Measurements from ENCODE around the gene MMP24OS.
"Not testable (repeated sequence)": the region's sequence is repeated elsewhere in the genome, so short reads cannot be mapped to it uniquely, and the experiment has no call there.

MMP24OS gene

GRCh38 chr20:35277531-35278395 is at the start of gene MMP24OS:
Gene MMP24OS, minus strand, starts transcription at chr20:35278122. Its CDS starts 193 bp downstream, at chr20:35277929.
- peak; percentile 49 for DNase-seq (ENCODE audit: low read depth)

GRCh38 chr20:35327074-35327976 is 49.4 kb upstream of the MMP24OS start:
- no peak for DNase-seq (ENCODE audit: low read depth)

- no peak for DNase-seq (ENCODE audit: low read depth)
Observed at GRCh38 chr20:35326740-35327073, 48.8 kb upstream of the MMP24OS start.

- DNase-seq (ENCODE audit: low read depth): no peak
Observed at GRCh38 chr20:35326021-35326739, 48.3 kb upstream of the MMP24OS start.

GRCh38 chr20:35325401-35325800 is 47.5 kb upstream of the MMP24OS start:
- DNase-seq (ENCODE audit: low read depth): no peak

- DNase-seq (ENCODE audit: low read depth): peak; percentile 76
Observed at GRCh38 chr20:35320396-35321126, 42.6 kb upstream of the MMP24OS start.

- no peak for DNase-seq (ENCODE audit: low read depth)
Observed at GRCh38 chr20:35319871-35320197, 41.9 kb upstream of the MMP24OS start.

- no peak for DNase-seq (ENCODE audit: low read depth)
Observed at GRCh38 chr20:35319192-35319870, 41.4 kb upstream of the MMP24OS start.

GRCh38 chr20:35318502-35319157 is 40.7 kb upstream of the MMP24OS start:
- peak; percentile 74 for DNase-seq (ENCODE audit: low read depth)

- no peak for DNase-seq (ENCODE audit: low read depth)
Observed at GRCh38 chr20:35317416-35318210, 39.7 kb upstream of the MMP24OS start.

GRCh38 chr20:35316086-35316485 is 38.2 kb upstream of the MMP24OS start:
- DNase-seq (ENCODE audit: low read depth): no peak

- not testable (repeated sequence) for DNase-seq (ENCODE audit: low read depth)
Observed at GRCh38 chr20:35315632-35316020, 37.7 kb upstream of the MMP24OS start.

GRCh38 chr20:35314816-35315631 is 37.1 kb upstream of the MMP24OS start:
- no peak for DNase-seq (ENCODE audit: low read depth)

- peak; percentile 79 for DNase-seq (ENCODE audit: low read depth)
Observed at GRCh38 chr20:35312318-35312717, 34.4 kb upstream of the MMP24OS start.

GRCh38 chr20:35311822-35312221 is 33.9 kb upstream of the MMP24OS start:
- no peak for DNase-seq (ENCODE audit: low read depth)

- DNase-seq (ENCODE audit: low read depth): no peak
Observed at GRCh38 chr20:35311409-35311808, 33.5 kb upstream of the MMP24OS start.

GRCh38 chr20:35307666-35308653 is 30.0 kb upstream of the MMP24OS start:
- DNase-seq (ENCODE audit: low read depth): no peak
